Activated T-cell treated with anti-CD3 and anti-CD28 coated beads, Interleukin-2, amount 50 U/mL, for 4 hours (primary cell): ENCODE results near the gene RAB18. TPM values are rescaled to one million over a fixed set of nuclear protein-coding genes. Genes with fewer than 3 reads are reported as not detected.

Experiments used
- ATAC-seq, 2 donors: fragments of 200-7000 bp; cut with Tn5 transposase; one replicate each; pipeline ENCODE4 v1.10.0; 2021
- DNase-seq: peaks from one replicate; pipeline ENCODE4 v3.0.0-alpha.2; 2020
- H3K27me3 Mint-ChIP-seq: one replicate; pipeline ENCODE4 v1.8.0; 2021; ENCODE audit warnings: low read depth, mixed read lengths
- H3K36me3 Mint-ChIP-seq: one replicate; pipeline ENCODE4 v1.8.0; 2022; ENCODE audit warnings: mixed read lengths; ENCODE audit not compliant: insufficient read depth
- H3K4me1 Mint-ChIP-seq: one replicate; pipeline ENCODE4 v1.8.0; 2021; ENCODE audit warnings: low read depth, mixed read lengths
- H3K4me3 Mint-ChIP-seq: one replicate; pipeline ENCODE4 v1.8.0; 2021; ENCODE audit warnings: mild to moderate bottlenecking, moderate library complexity, mixed read lengths
- H3K9me3 Mint-ChIP-seq: one replicate; pipeline ENCODE4 v1.8.0; 2021; ENCODE audit warnings: mixed read lengths
- total RNA-seq, 3 donors: library from RNA; stranded (reverse); gene quantifications; one replicate each; pipeline ENCODE4 v1.2.1, GENCODE V29; 2021

The RAB18 gene
- total RNA-seq, 3 donors from 2014 or later, result 57.7 to 63.2 (median 63.0) TPM

GRCh38 chr10:27525819-27526218, 21.7 kb downstream of the RAB18 start:
- H3K9me3 Mint-ChIP-seq, result no peaks in the 10 kb centered on the region
- H3K4me1 Mint-ChIP-seq, result peaks cover 80% of the 10 kb centered on the region
- ATAC-seq (no peak), DNase-seq (no peak)
- H3K36me3 Mint-ChIP-seq, result peaks cover 25% of the 10 kb centered on the region
- no peak overlapping the region for H3K4me3 Mint-ChIP-seq
- no peaks in the 10 kb centered on the region for H3K27me3 Mint-ChIP-seq

- Mint-ChIP-seq H3K36me3 (peaks cover 27% of the 10 kb centered on the region), H3K9me3 (no peaks in the 10 kb centered on the region), H3K27me3 (no peaks in the 10 kb centered on the region), H3K4me3 (no peak overlapping the region), H3K4me1 (peaks cover 80% of the 10 kb centered on the region)
- DNase-seq (no peak), ATAC-seq (no peak)
These were observed 22.1 kb downstream of the RAB18 start for GRCh38 chr10:27526242-27526641.

GRCh38 chr10:27527666-27528295, 23.7 kb downstream of the RAB18 start:
- H3K4me1 Mint-ChIP-seq, result peaks cover 73% of the 10 kb centered on the region
- H3K36me3 Mint-ChIP-seq, result peaks cover 27% of the 10 kb centered on the region
- ATAC-seq (no peak), DNase-seq (no peak)
- no peak overlapping the region for H3K4me3 Mint-ChIP-seq
- no peaks in the 10 kb centered on the region for H3K9me3 Mint-ChIP-seq
- H3K27me3 Mint-ChIP-seq, result no peaks in the 10 kb centered on the region

- H3K36me3 Mint-ChIP-seq, result peaks cover 27% of the 10 kb centered on the region
- no peaks in the 10 kb centered on the region for H3K9me3 Mint-ChIP-seq
- no peak for DNase-seq
- H3K27me3 Mint-ChIP-seq, result no peaks in the 10 kb centered on the region
- no peak for ATAC-seq
- H3K4me3 Mint-ChIP-seq, result no peak overlapping the region
- H3K4me1 Mint-ChIP-seq, result peaks cover 63% of the 10 kb centered on the region
These were observed 25.1 kb downstream of the RAB18 start for GRCh38 chr10:27529010-27529783.

GRCh38 chr10:27530477-27530876, 26.4 kb downstream of the RAB18 start:
- no peaks in the 10 kb centered on the region for H3K27me3 Mint-ChIP-seq
- no peak for ATAC-seq

GRCh38 chr10:27531336-27531847, 27.3 kb downstream of the RAB18 start:
- Mint-ChIP-seq H3K9me3 (no peaks in the 10 kb centered on the region), H3K4me1 (peaks cover 46% of the 10 kb centered on the region), H3K27me3 (no peaks in the 10 kb centered on the region), H3K4me3 (no peak overlapping the region), H3K36me3 (peaks cover 21% of the 10 kb centered on the region)
- DNase-seq (no peak), ATAC-seq (no peak)

More at GRCh38 chr10:27530477-27530876, 26.4 kb downstream of the RAB18 start:
- H3K4me1 Mint-ChIP-seq, result peaks cover 50% of the 10 kb centered on the region
- no peak overlapping the region for H3K4me3 Mint-ChIP-seq
- peaks cover 21% of the 10 kb centered on the region for H3K36me3 Mint-ChIP-seq
- DNase-seq, result no peak
- H3K9me3 Mint-ChIP-seq, result no peaks in the 10 kb centered on the region

GRCh38 chr10:27534161-27534700, 30.1 kb downstream of the RAB18 start:
- H3K36me3 Mint-ChIP-seq, result peaks cover 27% of the 10 kb centered on the region
- peaks cover 31% of the 10 kb centered on the region for H3K4me1 Mint-ChIP-seq
- DNase-seq (no peak), ATAC-seq (no peak)
- no peak overlapping the region for H3K4me3 Mint-ChIP-seq
- H3K9me3 Mint-ChIP-seq, result no peaks in the 10 kb centered on the region
- no peaks in the 10 kb centered on the region for H3K27me3 Mint-ChIP-seq

GRCh38 chr10:27535317-27535716, 31.2 kb downstream of the RAB18 start:
- Mint-ChIP-seq H3K36me3 (peaks cover 24% of the 10 kb centered on the region), H3K9me3 (no peaks in the 10 kb centered on the region), H3K4me1 (peaks cover 23% of the 10 kb centered on the region), H3K27me3 (no peaks in the 10 kb centered on the region), H3K4me3 (no peak overlapping the region)
- DNase-seq, result no peak
- no peak for ATAC-seq

GRCh38 chr10:27536437-27536836, 32.3 kb downstream of the RAB18 start:
- no peak for ATAC-seq

GRCh38 chr10:27537166-27537565, 33.1 kb downstream of the RAB18 start:
- Mint-ChIP-seq H3K36me3 (peaks cover 18% of the 10 kb centered on the region), H3K27me3 (no peaks in the 10 kb centered on the region), H3K9me3 (no peaks in the 10 kb centered on the region), H3K4me3 (no peak overlapping the region), H3K4me1 (peaks cover 26% of the 10 kb centered on the region)
- DNase-seq (no peak), ATAC-seq (no peak)

More at GRCh38 chr10:27536437-27536836, 32.3 kb downstream of the RAB18 start:
- no peak for DNase-seq
- no peak overlapping the region for H3K4me3 Mint-ChIP-seq
- H3K9me3 Mint-ChIP-seq, result no peaks in the 10 kb centered on the region
- H3K36me3 Mint-ChIP-seq, result peaks cover 19% of the 10 kb centered on the region
- H3K4me1 Mint-ChIP-seq, result peaks cover 25% of the 10 kb centered on the region
- H3K27me3 Mint-ChIP-seq, result no peaks in the 10 kb centered on the region

GRCh38 chr10:27537787-27538186, 33.7 kb downstream of the RAB18 start:
- no peak overlapping the region for H3K4me3 Mint-ChIP-seq

GRCh38 chr10:27540672-27541071, 36.6 kb downstream of the RAB18 start:
- Mint-ChIP-seq H3K4me1 (peaks cover 34% of the 10 kb centered on the region), H3K36me3 (peaks cover 23% of the 10 kb centered on the region), H3K4me3 (no peak overlapping the region), H3K27me3 (no peaks in the 10 kb centered on the region), H3K9me3 (no peaks in the 10 kb centered on the region)
- ATAC-seq (no peak), DNase-seq (no peak)

More at GRCh38 chr10:27537787-27538186, 33.7 kb downstream of the RAB18 start:
- H3K9me3 Mint-ChIP-seq, result no peaks in the 10 kb centered on the region
- no peak for ATAC-seq
- peaks cover 26% of the 10 kb centered on the region for H3K4me1 Mint-ChIP-seq
- no peak for DNase-seq
- peaks cover 18% of the 10 kb centered on the region for H3K36me3 Mint-ChIP-seq
- H3K27me3 Mint-ChIP-seq, result no peaks in the 10 kb centered on the region

GRCh38 chr10:27541796-27542729, 38.0 kb downstream of the RAB18 start:
- Mint-ChIP-seq H3K27me3 (no peaks in the 10 kb centered on the region), H3K4me1 (peaks cover 35% of the 10 kb centered on the region), H3K4me3 (no peak overlapping the region), H3K9me3 (no peaks in the 10 kb centered on the region), H3K36me3 (peaks cover 26% of the 10 kb centered on the region)
- no peak for DNase-seq
- no peak for ATAC-seq

- H3K36me3 Mint-ChIP-seq, result peaks cover 30% of the 10 kb centered on the region
- peaks cover 33% of the 10 kb centered on the region for H3K4me1 Mint-ChIP-seq
- H3K4me3 Mint-ChIP-seq, result no peak overlapping the region
These were observed 38.7 kb downstream of the RAB18 start for GRCh38 chr10:27542812-27543211.

More at GRCh38 chr10:27542812-27543211, 38.7 kb downstream of the RAB18 start:
- no peak for DNase-seq
- Mint-ChIP-seq H3K9me3 (no peaks in the 10 kb centered on the region), H3K27me3 (no peaks in the 10 kb centered on the region)
- ATAC-seq, result no peak
